Vagina (tissue), 2 donors: Measurements from ENCODE around the gene ANTXR1.

Experiments
- CTCF ChIP-seq, 3 experiments: fragments of 450-650 bp in 2 of 3; fragments of 200-600 bp in 1 of 3; sonication (generic) in 1 of 3; IDR thresholded peaks; one replicate each; pipeline ENCODE4 v1.5.1; 2017 to 2019; ENCODE audit warnings: antibody characterized with exemption in 3 of 3, mild to moderate bottlenecking in 2 of 3, moderate library complexity in 2 of 3
- POLR2A ChIP-seq, 2 donors: fragments of 450-650 bp; IDR thresholded peaks; one replicate each; pipeline ENCODE4 v1.6.1; 2017; ENCODE audit warnings: antibody characterized with exemption in 2 of 2, mild to moderate bottlenecking in 2 of 2, moderate library complexity in 2 of 2

GRCh38 chr2:69168144-69168813 is 155.3 kb downstream of the ANTXR1 start:
- no peak for TF ChIP-seq CTCF (IDR thresholded peaks at IDR 0.05)
- no peak for TF ChIP-seq POLR2A (IDR thresholded peaks at IDR 0.05)
